Loucy (cell line): Measurements from ENCODE around the gene KSR1.

Source experiments
- H2AFZ ChIP-seq: fragments of 200-600 bp; sonication (generic); 2 replicates; pipeline ENCODE4 v1.6.0; 2016; ENCODE audit warnings: antibody characterized with exemption, mild to moderate bottlenecking, low read length, moderate library complexity
- H3F3A ChIP-seq: fragments of 200-600 bp; 2 replicates; pipeline ENCODE4 v1.6.0; 2016; ENCODE audit warnings: antibody characterized with exemption, low read depth, mild to moderate bottlenecking
- H3K27me3 ChIP-seq: fragments of 200-600 bp; sonication (generic); 2 replicates; pipeline ENCODE4 v1.6.1; 2014; ENCODE audit warnings: low read length, mild to moderate bottlenecking; ENCODE audit not compliant: insufficient read depth, poor library complexity, severe bottlenecking
- H3K36me3 ChIP-seq: fragments of 200-600 bp; sonication (generic); 2 replicates; pipeline ENCODE4 v1.6.1; 2016; ENCODE audit warnings: low read length; ENCODE audit not compliant: insufficient read depth
- H3K4me1 ChIP-seq: fragments of 200-600 bp; sonication (generic); 2 replicates; pipeline ENCODE4 v1.5.1; 2014; ENCODE audit warnings: low read length, mild to moderate bottlenecking; ENCODE audit not compliant: insufficient read depth, poor library complexity, severe bottlenecking
- H3K4me2 ChIP-seq: fragments of 200-600 bp; sonication (generic); 2 replicates; pipeline ENCODE4 v1.6.0; 2014; ENCODE audit warnings: antibody characterized with exemption, low read length, low read depth, mild to moderate bottlenecking; ENCODE audit not compliant: poor library complexity, severe bottlenecking
- H3K4me3 ChIP-seq: fragments of 200-600 bp; sonication (generic); 2 replicates; pipeline ENCODE4 v1.5.1; 2014; ENCODE audit warnings: low read length, mild to moderate bottlenecking, mixed read lengths; ENCODE audit not compliant: poor library complexity, severe bottlenecking
- H3K79me2 ChIP-seq: fragments of 200-600 bp; sonication (generic); 2 replicates; pipeline ENCODE4 v1.6.1; 2014; ENCODE audit warnings: low read length; ENCODE audit not compliant: insufficient read depth
- H3K9ac ChIP-seq: fragments of 200-600 bp; sonication (generic); 2 replicates; pipeline ENCODE4 v1.6.0; 2014; ENCODE audit warnings: mild to moderate bottlenecking, low read depth, low read length, moderate library complexity; ENCODE audit not compliant: poor library complexity, severe bottlenecking
- H3K9me2 ChIP-seq: fragments of 200-600 bp; sonication (generic); replicated peaks from 2 replicates; pipeline ENCODE4 v1.6.1; 2016; ENCODE audit warnings: low read depth, low read length, mixed read lengths
- H3K9me3 ChIP-seq: fragments of 200-600 bp; sonication (generic); 2 replicates; pipeline ENCODE4 v1.6.1; 2014; ENCODE audit warnings: mild to moderate bottlenecking, antibody characterized with exemption, low read length, low read depth; ENCODE audit not compliant: insufficient read depth
- H4K20me1 ChIP-seq: fragments of 200-600 bp; sonication (generic); 2 replicates; pipeline ENCODE4 v1.6.0; 2014; ENCODE audit warnings: antibody characterized with exemption, low read length, mild to moderate bottlenecking; ENCODE audit not compliant: insufficient read depth, poor library complexity, severe bottlenecking
- CTCF ChIP-seq: fragments of 200-600 bp; sonication (generic); conservative IDR thresholded peaks from 2 replicates; pipeline ENCODE4 v1.5.1; 2014; ENCODE audit warnings: mild to moderate bottlenecking, antibody characterized with exemption, low read length
- EZH2phosphoT487 ChIP-seq: fragments of 200-600 bp; IDR thresholded peaks from 2 replicates; pipeline ENCODE4 v1.6.1; 2018; ENCODE audit warnings: antibody characterized with exemption, mild to moderate bottlenecking, moderate library complexity, borderline replicate concordance

Gene KSR1

GRCh38 chr17:27600471-27600870 is 144.2 kb downstream of the KSR1 start:
- Histone ChIP-seq H3K79me2 (no peaks in the 10 kb centered on the region), H3K9me3 (no peaks in the 10 kb centered on the region), H3K9ac (no peak overlapping the region), H3K27me3 (no peaks in the 10 kb centered on the region), H3F3A (0 out of 2 replicates have a peak, but pooled peaks cover 3% of the 10 kb centered on the region), H3K4me3 (no peak overlapping the region), H3K9me2 (no peaks in the 10 kb centered on the region), H2AFZ (no peak overlapping the region), H3K4me1 (peaks cover 24% of the 10 kb centered on the region), H4K20me1 (no peaks in the 10 kb centered on the region), H3K4me2 (no peak overlapping the region), H3K36me3 (peaks cover 19% of the 10 kb centered on the region; the same call in 1 of the 2 replicates)
- TF ChIP-seq CTCF, result no peak
- TF ChIP-seq EZH2phosphoT487, result no peak

GRCh38 chr17:27601069-27601974 is 145.1 kb downstream of the KSR1 start:
- H2AFZ ChIP-seq, result no peak overlapping the region
- no peaks in the 10 kb centered on the region for H3K9me3 ChIP-seq
- H3K4me1 ChIP-seq, result peaks cover 24% of the 10 kb centered on the region
- no peak overlapping the region for H3K4me3 ChIP-seq
- no peak overlapping the region for H3K9ac ChIP-seq
- H3K36me3 ChIP-seq, result peaks cover 25% of the 10 kb centered on the region; the same call in 1 of the 2 replicates
- no peaks in the 10 kb centered on the region for H3K79me2 ChIP-seq
- H3K4me2 ChIP-seq, result peak overlapping the region; percentile 70
- no peaks in the 10 kb centered on the region for H3K27me3 ChIP-seq
- no peaks in the 10 kb centered on the region for H3K9me2 ChIP-seq
- H3F3A ChIP-seq, result 0 out of 2 replicates have a peak, but pooled peaks cover 3% of the 10 kb centered on the region
- no peak for TF ChIP-seq EZH2phosphoT487
- TF ChIP-seq CTCF, result peak; percentile 94
- H4K20me1 ChIP-seq, result no peaks in the 10 kb centered on the region

GRCh38 chr17:27601975-27602302 is 145.7 kb downstream of the KSR1 start:
- TF ChIP-seq CTCF (no peak), EZH2phosphoT487 (no peak)
- H3K4me1 ChIP-seq, result peaks cover 24% of the 10 kb centered on the region
- peaks cover 26% of the 10 kb centered on the region; the same call in 1 of the 2 replicates for H3K36me3 ChIP-seq
- H3K79me2 ChIP-seq, result no peaks in the 10 kb centered on the region
- peak overlapping the region; percentile 46 for H3K4me3 ChIP-seq
- H4K20me1 ChIP-seq, result no peaks in the 10 kb centered on the region
- H3K9ac ChIP-seq, result peak overlapping the region; percentile 58
- no peaks in the 10 kb centered on the region for H3K9me2 ChIP-seq
- H3F3A ChIP-seq, result 0 out of 2 replicates have a peak, but pooled peaks cover 3% of the 10 kb centered on the region
- H2AFZ ChIP-seq, result no peak overlapping the region
- H3K27me3 ChIP-seq, result no peaks in the 10 kb centered on the region
- peak overlapping the region; percentile 70 for H3K4me2 ChIP-seq
- no peaks in the 10 kb centered on the region for H3K9me3 ChIP-seq
